Muscle of arm (tissue), 12 donors: Measurements from ENCODE around the gene AGPS. TPM values are rescaled to one million over a fixed set of nuclear protein-coding genes. Genes with fewer than 3 reads are reported as not detected.
"Not testable (repeated sequence)": the region's sequence is repeated elsewhere in the genome, so short reads cannot be mapped to it uniquely, and the experiment has no call there.

Source experiments
- DNase-seq: peaks from one replicate; pipeline ENCODE4 v3.0.0-alpha.2; 2013
- polyA plus RNA-seq, 12 donors: library from polyadenylated mRNA; unstranded; fragments of 120-200 nt; gene quantifications; one replicate each; pipeline ENCODE4 v1.2.1, GENCODE V29; 2013; ENCODE audit not compliant: insufficient read length in 12 of 12

AGPS gene
- polyA plus RNA-seq, 12 donors: 15.8 to 34.3 (median 29.1) TPM; not detected in 1

- DNase-seq: no peak
These were observed 74.0 kb downstream of the AGPS start for GRCh38 chr2:177466337-177467195.

- no peak for DNase-seq
These were observed 75.1 kb downstream of the AGPS start for GRCh38 chr2:177467646-177468045.

- no peak for DNase-seq
These were observed 79.4 kb downstream of the AGPS start for GRCh38 chr2:177471990-177472389.

GRCh38 chr2:177474301-177474700 lies 81.7 kb downstream of the AGPS start:
- DNase-seq: no peak

- DNase-seq: no peak
These were observed 82.4 kb downstream of the AGPS start for GRCh38 chr2:177474998-177475397.

GRCh38 chr2:177476897-177477296 lies 84.3 kb downstream of the AGPS start:
- no peak for DNase-seq

GRCh38 chr2:177478029-177478428 lies 85.5 kb downstream of the AGPS start:
- DNase-seq: no peak

- DNase-seq: no peak
These were observed 86.3 kb downstream of the AGPS start for GRCh38 chr2:177478907-177479306.

GRCh38 chr2:177482195-177482594 lies 89.6 kb downstream of the AGPS start:
- DNase-seq: no peak

GRCh38 chr2:177483531-177483930 lies 91.0 kb downstream of the AGPS start:
- DNase-seq: no peak

- no peak for DNase-seq
These were observed 91.7 kb downstream of the AGPS start for GRCh38 chr2:177484180-177484795.

- not testable (repeated sequence) for DNase-seq
These were observed 93.1 kb downstream of the AGPS start for GRCh38 chr2:177485657-177486056.

GRCh38 chr2:177489719-177490301 lies 97.2 kb downstream of the AGPS start:
- peak; percentile 65 for DNase-seq

- DNase-seq: no peak
These were observed 103.4 kb downstream of the AGPS start for GRCh38 chr2:177495945-177496344.

- DNase-seq: no peak
These were observed 104.3 kb downstream of the AGPS start for GRCh38 chr2:177496921-177497320.

GRCh38 chr2:177501186-177501585 lies 108.6 kb downstream of the AGPS start:
- DNase-seq: no peak

GRCh38 chr2:177506505-177506904 lies 113.9 kb downstream of the AGPS start:
- DNase-seq: no peak

- no peak for DNase-seq
These were observed 114.4 kb downstream of the AGPS start for GRCh38 chr2:177506998-177507397.

- DNase-seq: no peak
These were observed 124.4 kb downstream of the AGPS start for GRCh38 chr2:177516824-177517544.

GRCh38 chr2:177518754-177519153 lies 126.2 kb downstream of the AGPS start:
- DNase-seq: no peak

GRCh38 chr2:177519534-177520115 lies 127.1 kb downstream of the AGPS start:
- DNase-seq: peak; percentile 57

GRCh38 chr2:177520324-177520723 lies 127.8 kb downstream of the AGPS start:
- peak; percentile 70 for DNase-seq
